IPS-18c (cell line): ENCODE results near the gene TMEM123.

Source experiments
- H3K4me3 ChIP-seq: 2 replicates; pipeline ENCODE4 v1.7.0; 2013; ENCODE audit warnings: low read depth, mild to moderate bottlenecking, low read length, moderate library complexity; ENCODE audit not compliant: insufficient read depth
- H3K9me3 ChIP-seq: one replicate; pipeline ENCODE4 v1.6.1; 2013; ENCODE audit warnings: mild to moderate bottlenecking, low read length, moderate library complexity; ENCODE audit not compliant: control insufficient read depth, insufficient read depth

The TMEM123 gene

GRCh38 chr11:102478673-102479299, 26.2 kb upstream of the TMEM123 start:
- H3K4me3 ChIP-seq, result no peak overlapping the region

GRCh38 chr11:102476812-102477211, 24.2 kb upstream of the TMEM123 start:
- Histone ChIP-seq H3K4me3 (no peak overlapping the region), H3K9me3 (no peaks in the 10 kb centered on the region)

More at GRCh38 chr11:102478673-102479299, 26.2 kb upstream of the TMEM123 start:
- H3K9me3 ChIP-seq, result no peaks in the 10 kb centered on the region

DNA sequence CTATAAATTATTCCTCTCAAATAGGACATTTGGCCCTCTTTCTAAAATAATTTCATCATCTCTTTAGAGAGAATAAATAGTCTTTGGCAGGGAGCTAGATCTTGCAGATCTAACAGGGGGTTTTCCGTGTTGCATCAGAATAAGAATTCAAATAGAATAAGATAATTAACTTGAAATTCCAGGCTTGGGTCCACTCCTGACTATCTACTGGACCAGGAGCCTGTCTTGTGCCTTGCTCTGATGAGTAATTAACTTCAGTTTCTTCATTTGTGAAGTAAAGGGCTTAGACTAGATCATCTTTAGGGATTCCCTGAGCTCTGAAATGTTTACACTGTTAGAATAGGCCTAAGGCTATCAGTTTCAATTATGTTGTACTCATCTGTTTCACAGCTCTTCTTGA, 23.5 kb upstream of the TMEM123 start:
- H3K4me3 ChIP-seq, result no peak overlapping the region
- no peaks in the 10 kb centered on the region for H3K9me3 ChIP-seq

GRCh38 chr11:102473543-102473942, 21.0 kb upstream of the TMEM123 start:
- no peaks in the 10 kb centered on the region for H3K9me3 ChIP-seq
- H3K4me3 ChIP-seq, result no peak overlapping the region

DNA sequence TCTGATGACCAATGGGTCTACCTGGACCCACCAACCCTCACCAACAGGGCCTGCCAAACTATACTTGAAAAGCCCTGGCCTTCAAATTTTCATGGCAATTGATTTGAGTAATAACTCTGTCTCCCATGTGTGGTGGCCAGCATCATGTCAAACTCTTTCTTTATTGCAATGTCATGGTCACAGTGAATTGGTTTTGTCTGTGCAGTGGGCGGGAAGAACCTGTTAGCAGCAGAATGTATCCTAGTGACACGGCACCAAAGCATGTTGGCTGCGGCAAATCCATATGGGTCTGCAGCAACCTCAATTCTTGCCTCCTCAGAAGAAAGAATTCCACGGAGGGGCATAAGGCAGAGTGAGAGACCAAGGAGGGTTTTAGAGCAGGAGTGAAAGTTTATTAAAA, 19.6 kb upstream of the TMEM123 start:
- H3K9me3 ChIP-seq, result no peaks in the 10 kb centered on the region

DNA sequence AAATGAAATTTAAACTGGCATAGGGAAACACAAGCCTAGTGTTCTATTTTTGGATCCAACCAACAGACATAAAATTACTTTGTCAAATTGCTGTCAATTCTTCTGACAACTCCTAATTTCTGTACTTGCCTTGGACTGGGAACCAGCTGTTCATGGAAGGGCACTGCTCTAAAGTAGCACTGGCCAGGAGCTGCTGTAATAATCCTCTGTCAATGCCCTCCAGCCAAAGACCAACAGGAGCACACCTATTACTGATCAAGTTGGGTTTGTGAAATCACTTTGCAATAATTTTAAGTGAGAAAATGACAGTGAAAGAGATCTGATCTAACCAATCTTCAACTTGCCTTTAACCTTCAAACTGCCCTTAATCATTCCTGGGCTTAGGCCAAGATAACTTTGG, 18.9 kb upstream of the TMEM123 start:
- no peak overlapping the region for H3K4me3 ChIP-seq
- H3K9me3 ChIP-seq, result no peaks in the 10 kb centered on the region

More for the DNA sequence above, 19.6 kb upstream of the TMEM123 start:
- no peak overlapping the region for H3K4me3 ChIP-seq

DNA sequence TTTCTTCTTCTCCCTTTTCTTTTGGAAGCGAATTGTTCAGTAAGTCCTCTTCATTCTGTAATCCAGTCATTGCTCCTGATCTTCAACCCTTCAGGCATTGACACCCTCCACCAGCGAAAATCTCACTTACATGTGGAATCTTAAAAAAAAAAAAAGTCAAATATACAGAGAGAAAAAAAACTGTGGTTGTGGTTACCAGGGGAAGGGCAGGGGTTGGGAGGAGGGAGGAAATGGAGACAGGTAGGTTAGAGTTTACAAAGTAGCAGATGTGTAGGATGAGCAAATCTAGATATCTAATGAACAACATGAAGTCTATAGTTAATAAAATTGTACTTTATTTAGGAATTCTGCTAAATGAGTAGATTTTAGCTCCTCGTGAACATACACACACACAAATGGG, 17.7 kb upstream of the TMEM123 start:
- no peak overlapping the region for H3K4me3 ChIP-seq
- no peaks in the 10 kb centered on the region for H3K9me3 ChIP-seq

DNA sequence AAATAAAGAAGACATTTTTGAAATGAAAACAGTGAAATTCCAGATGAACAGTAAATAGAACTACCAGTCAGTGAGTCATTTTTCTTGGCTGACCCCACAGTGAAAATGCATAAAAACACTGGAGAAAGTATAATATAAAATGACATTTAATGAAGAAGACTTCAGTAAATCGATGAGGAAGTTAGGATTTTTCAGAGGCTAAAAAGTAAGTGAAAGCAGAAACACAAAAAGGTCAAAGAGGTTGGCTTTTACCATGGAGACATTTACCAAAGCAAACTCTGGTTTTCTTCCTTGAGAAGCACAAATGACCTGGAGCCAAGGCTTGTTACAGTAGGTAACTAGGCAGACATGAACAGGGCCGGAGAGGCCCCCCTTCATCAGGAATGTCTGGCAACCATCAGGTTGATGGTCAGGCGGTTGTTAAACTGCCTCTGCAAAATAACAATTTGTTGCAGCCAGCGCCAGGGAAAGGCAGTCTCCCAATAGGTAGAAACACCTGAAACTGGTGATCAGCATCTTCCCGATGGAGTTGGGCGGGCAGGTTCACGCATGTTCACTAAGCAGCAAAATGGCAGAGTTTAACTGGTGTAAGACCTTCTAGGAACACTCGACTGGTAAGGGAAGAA, 16.7 kb upstream of the TMEM123 start:
- Histone ChIP-seq H3K9me3 (no peaks in the 10 kb centered on the region), H3K4me3 (no peak overlapping the region)

GRCh38 chr11:102468616-102469195, 16.1 kb upstream of the TMEM123 start:
- no peaks in the 10 kb centered on the region for H3K9me3 ChIP-seq
- H3K4me3 ChIP-seq, result no peak overlapping the region

DNA sequence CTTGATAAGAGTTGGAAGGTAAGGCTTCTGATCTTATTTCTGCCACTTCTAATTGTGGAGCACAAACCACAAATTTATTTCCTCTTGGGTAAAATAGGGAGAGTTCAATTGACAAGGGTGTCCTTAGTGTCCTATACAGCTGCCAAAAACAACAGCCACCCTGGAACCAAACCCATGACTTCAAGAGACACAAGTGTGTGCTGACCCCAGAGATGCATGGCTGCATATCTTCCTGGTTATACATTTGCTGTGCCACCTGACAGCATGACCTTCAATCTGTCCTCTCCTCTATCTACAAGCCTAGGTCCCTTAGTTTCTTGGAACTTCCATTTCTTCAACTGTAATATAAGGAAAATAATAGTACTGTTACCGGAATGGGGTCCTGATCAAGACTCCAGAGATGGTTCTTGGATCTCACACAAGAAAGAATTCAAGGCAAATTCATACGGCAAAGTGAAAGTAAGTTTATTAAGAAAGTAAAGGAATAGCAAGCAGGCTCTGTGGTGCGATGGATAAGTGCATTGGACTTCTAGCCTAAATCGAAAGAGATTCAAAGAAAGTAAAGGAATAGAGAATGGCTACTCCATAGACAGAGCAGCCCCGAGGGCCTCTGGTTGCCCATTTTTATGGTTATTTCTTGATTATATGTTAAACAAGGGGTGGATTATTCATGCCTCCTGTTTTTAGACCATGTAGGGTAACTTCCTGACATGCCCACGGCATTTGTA, 15.5 kb upstream of the TMEM123 start:
- no peaks in the 10 kb centered on the region for H3K9me3 ChIP-seq
- H3K4me3 ChIP-seq, result no peak overlapping the region

- H3K4me3 ChIP-seq, result no peak overlapping the region
- no peaks in the 10 kb centered on the region for H3K9me3 ChIP-seq
Observed at GRCh38 chr11:102467080-102467708, 14.6 kb upstream of the TMEM123 start.

GRCh38 chr11:102465696-102466095, 13.1 kb upstream of the TMEM123 start:
- H3K9me3 ChIP-seq, result no peaks in the 10 kb centered on the region
- H3K4me3 ChIP-seq, result no peak overlapping the region

GRCh38 chr11:102464859-102465500, 12.4 kb upstream of the TMEM123 start:
- Histone ChIP-seq H3K9me3 (no peaks in the 10 kb centered on the region), H3K4me3 (no peak overlapping the region)

DNA sequence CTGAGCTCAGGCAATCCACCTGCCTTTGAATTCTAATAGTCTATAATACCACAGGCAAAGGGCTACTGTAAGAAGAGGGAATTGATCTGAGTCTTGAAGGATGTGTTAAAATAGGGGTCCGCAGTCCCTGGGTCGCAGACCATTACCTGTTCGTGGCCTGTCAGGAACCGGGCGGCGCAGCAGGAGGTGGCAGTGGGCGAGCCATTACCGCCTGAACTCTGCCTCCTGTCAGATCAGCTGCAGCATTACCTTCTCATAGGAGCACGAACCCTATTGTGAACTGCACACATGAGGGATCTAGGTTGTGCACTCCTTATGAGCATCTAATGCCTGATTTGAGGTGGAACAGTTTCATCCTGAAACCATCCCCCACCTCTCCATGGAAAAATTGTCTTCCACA, 11.5 kb upstream of the TMEM123 start:
- H3K9me3 ChIP-seq, result no peaks in the 10 kb centered on the region
- H3K4me3 ChIP-seq, result no peak overlapping the region

- Histone ChIP-seq H3K9me3 (no peaks in the 10 kb centered on the region), H3K4me3 (no peak overlapping the region)
Observed at GRCh38 chr11:102462610-102463009, 10.0 kb upstream of the TMEM123 start.

- Histone ChIP-seq H3K9me3 (no peaks in the 10 kb centered on the region), H3K4me3 (no peak overlapping the region)
Observed at GRCh38 chr11:102459393-102459792, 6.8 kb upstream of the TMEM123 start.

DNA sequence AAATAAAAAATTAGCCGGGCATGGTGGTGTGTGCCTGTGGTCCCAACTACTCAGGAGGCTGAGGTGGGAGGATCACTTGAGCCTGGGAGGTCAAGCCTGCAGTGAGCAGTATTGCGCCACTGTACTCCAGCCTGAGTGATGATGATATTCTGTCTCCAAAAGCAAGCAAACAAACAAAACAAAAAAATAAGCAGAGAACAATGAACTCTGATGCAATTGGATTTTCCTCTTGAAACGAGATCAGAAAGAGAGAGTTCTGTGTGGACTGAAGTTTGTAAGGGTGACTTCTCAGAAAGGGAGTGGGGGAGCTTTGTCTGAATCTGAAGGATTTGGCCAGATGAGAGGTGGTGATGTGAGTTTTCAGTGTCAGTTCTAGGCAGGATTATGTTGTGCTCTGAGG, 6.0 kb upstream of the TMEM123 start:
- Histone ChIP-seq H3K4me3 (no peak overlapping the region), H3K9me3 (no peaks in the 10 kb centered on the region)
